ENCODE measurements around the gene KIF26B.

- TF ChIP-seq, protein P1, sequence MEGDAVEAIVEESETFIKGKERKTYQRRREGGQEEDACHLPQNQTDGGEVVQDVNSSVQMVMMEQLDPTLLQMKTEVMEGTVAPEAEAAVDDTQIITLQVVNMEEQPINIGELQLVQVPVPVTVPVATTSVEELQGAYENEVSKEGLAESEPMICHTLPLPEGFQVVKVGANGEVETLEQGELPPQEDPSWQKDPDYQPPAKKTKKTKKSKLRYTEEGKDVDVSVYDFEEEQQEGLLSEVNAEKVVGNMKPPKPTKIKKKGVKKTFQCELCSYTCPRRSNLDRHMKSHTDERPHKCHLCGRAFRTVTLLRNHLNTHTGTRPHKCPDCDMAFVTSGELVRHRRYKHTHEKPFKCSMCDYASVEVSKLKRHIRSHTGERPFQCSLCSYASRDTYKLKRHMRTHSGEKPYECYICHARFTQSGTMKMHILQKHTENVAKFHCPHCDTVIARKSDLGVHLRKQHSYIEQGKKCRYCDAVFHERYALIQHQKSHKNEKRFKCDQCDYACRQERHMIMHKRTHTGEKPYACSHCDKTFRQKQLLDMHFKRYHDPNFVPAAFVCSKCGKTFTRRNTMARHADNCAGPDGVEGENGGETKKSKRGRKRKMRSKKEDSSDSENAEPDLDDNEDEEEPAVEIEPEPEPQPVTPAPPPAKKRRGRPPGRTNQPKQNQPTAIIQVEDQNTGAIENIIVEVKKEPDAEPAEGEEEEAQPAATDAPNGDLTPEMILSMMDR (IDR thresholded peaks at IDR 0.05; ENCODE audit: low read length): no peak
- no peak for TF ChIP-seq EZH2 (IDR thresholded peaks at IDR 0.05; ENCODE audit: borderline replicate concordance, low read length)
Observed at GRCh38 chr1:245520611-245521010, 365.8 kb downstream of the KIF26B start.
